ENCODE data around the gene NRG2. TPM values are rescaled to one million over a fixed set of nuclear protein-coding genes. Genes with fewer than 3 reads are reported as not detected.

Gene NRG2
- total and polyA plus RNA-seq, 2 of the 4 experiments (the other 2 are of a cell fraction), result 0.18 TPM; not detected in 1

DNA sequence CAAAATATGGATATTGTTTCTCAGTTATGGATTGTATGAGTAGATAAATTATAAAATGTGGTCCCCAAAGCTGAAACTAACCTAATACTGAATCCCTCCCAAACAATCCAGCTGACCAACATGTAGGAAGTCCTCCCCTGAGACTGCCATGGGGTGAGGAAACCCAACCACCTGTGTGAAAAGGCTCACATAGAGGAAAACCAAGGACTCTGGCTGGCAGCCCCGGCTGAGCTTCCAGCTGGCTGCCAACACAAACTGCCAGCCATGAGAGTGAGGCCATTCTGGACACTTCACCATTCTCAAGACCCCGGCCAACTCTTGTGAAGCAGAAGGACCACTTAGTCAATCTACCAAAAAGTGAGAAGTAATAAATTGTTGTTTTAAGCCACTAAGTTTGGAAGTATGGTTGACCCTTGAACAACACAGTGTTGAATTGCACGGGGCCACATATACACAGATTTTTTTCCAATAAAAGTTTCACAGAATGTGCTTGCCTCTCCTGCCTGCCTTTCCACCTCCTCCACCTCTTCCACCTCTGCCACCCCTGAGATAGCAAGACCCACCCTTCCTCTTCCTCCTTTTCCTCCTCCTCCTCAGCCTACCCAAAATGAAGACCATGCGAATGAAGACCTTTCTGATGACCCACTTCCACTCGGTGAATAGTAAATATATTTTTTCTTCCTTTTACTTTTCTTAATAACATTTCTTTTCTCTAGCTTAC, 15.3 kb upstream of the NRG2 start:
- no peak for ATAC-seq (ENCODE audit: low read depth)
- Histone ChIP-seq H4K8ac (ENCODE audit: low read depth in 2 of 2, low read length in 2 of 2) (no peak overlapping the region), H2BK5ac (ENCODE audit: low read depth, low read length, poor library complexity, severe bottlenecking) (no peak overlapping the region), H3K79me1 (ENCODE audit: low read depth in 1 of 2, low read length in 2 of 2) (no peaks in the 10 kb centered on the region), H2AK9ac (replicated peaks; ENCODE audit: low read depth, low read length, poor library complexity) (no peak overlapping the region), H3K9me1 (ENCODE audit: insufficient read depth, low read length) (no peaks in the 10 kb centered on the region), H3K56ac (ENCODE audit: extremely low read depth, insufficient read depth, low read length) (no peak overlapping the region), H2BK120ac (ENCODE audit: low read depth, low read length) (no peak overlapping the region), H3K27ac (ENCODE audit: insufficient read depth, low read length) (no peak overlapping the region), H2AFZ (replicated peaks; ENCODE audit: low read length, poor library complexity) (no peak overlapping the region), H3K4me2 (ENCODE audit: low read depth, low read length) (no peak overlapping the region), H2AK5ac (ENCODE audit: low read depth, low read length) (no peak overlapping the region), H2BK20ac (ENCODE audit: low read depth, low read length) (no peak overlapping the region), H3K36me3 (ENCODE audit: control insufficient read depth, insufficient read depth, low read length) (no peaks in the 10 kb centered on the region), H2BK15ac (ENCODE audit: low read depth, low read length) (no peak overlapping the region), H3K23ac (ENCODE audit: low read depth, low read length) (no peak overlapping the region), H3K9me3 (ENCODE audit: control insufficient read depth, insufficient read depth, low read length) (no peaks in the 10 kb centered on the region), H4K91ac (ENCODE audit: insufficient read depth, low read depth, low read length) (no peak overlapping the region), H3K14ac (replicated peaks; ENCODE audit: low read depth, low read length) (no peak overlapping the region), H4K20me1 (ENCODE audit: insufficient read depth, low read length) (no peaks in the 10 kb centered on the region), H3K4me3 (ENCODE audit: insufficient read depth, low read depth, low read length) (no peak overlapping the region), H3K18ac (ENCODE audit: low read depth, low read length) (no peak overlapping the region), H3K9ac (ENCODE audit: low read depth, low read length) (no peak overlapping the region), H3K4ac (ENCODE audit: low read depth, low read length) (no peak overlapping the region), H4K5ac (ENCODE audit: low read depth, low read length) (no peak overlapping the region), H3K4me1 (ENCODE audit: control insufficient read depth, insufficient read depth, low read length) (no peaks in the 10 kb centered on the region), H3K27me3 (ENCODE audit: control insufficient read depth, insufficient read depth, low read length) (peaks cover 33% of the 10 kb centered on the region)
- ChIA-PET POLR2A (ENCODE audit: unreplicated experiment) (no interaction called here), CTCF (no interaction called here)
- TF ChIP-seq FOS (IDR thresholded peaks at IDR 0.05; ENCODE audit: low read depth, low read length) (no peak), BHLHE40 (IDR thresholded peaks at IDR 0.05; ENCODE audit: low read depth, low read length) (no peak), CEBPB (IDR thresholded peaks at IDR 0.05; ENCODE audit: low read depth, low read length) (no peak), POLR2A (IDR thresholded peaks at IDR 0.05; ENCODE audit: low read depth, low read length) (no peak), CHD1 (IDR thresholded peaks at IDR 0.05; ENCODE audit: low read depth, low read length) (no peak)
- TF ChIP-seq, protein P1, sequence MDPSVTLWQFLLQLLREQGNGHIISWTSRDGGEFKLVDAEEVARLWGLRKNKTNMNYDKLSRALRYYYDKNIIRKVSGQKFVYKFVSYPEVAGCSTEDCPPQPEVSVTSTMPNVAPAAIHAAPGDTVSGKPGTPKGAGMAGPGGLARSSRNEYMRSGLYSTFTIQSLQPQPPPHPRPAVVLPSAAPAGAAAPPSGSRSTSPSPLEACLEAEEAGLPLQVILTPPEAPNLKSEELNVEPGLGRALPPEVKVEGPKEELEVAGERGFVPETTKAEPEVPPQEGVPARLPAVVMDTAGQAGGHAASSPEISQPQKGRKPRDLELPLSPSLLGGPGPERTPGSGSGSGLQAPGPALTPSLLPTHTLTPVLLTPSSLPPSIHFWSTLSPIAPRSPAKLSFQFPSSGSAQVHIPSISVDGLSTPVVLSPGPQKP (IDR thresholded peaks at IDR 0.05; ENCODE audit: borderline replicate concordance, low read depth, low read length), result no peak
- no TSS peak for BruUV-seq (replicated peaks)
- in situ Hi-C loops (cut with MboI; ENCODE audit: low sequenced_read_pairs) (no loop called here), intact Hi-C loops (cut with micrococcal nuclease) (no loop called here), dilution Hi-C loops (cut with HindIII; ENCODE audit: low sequenced_read_pairs, unreplicated experiment) (no loop called here)
- 67% methylated on average over 2 of the region's 5 CpGs; no CpG with 5 or more reads in 1 of the 2 experiments for WGBS, 2 experiments (ENCODE audit: extremely low coverage in 2 of 2, insufficient read length in 1 of 2)
- DNase-seq, result no peak

Measured in IMR-90 (cell line).